Endometrium (tissue), 2 donors: Measurements from ENCODE around the gene MEOX2.

Source experiments
- FAIRE-seq: peaks from 2 replicates; lab custom pipeline; 2012; peaks lifted over from hg19 to GRCh38; lab: Jason Lieb, UNC
- donor health status: control.
- donor health status: control.

The MEOX2 gene

GRCh38 chr7:15681186-15681585 lies 5.3 kb downstream of the MEOX2 start:
- no peak for FAIRE-seq

GRCh38 chr7:15680446-15680845 lies 6.0 kb downstream of the MEOX2 start:
- FAIRE-seq = no peak

GRCh38 chr7:15679306-15679705 lies 7.2 kb downstream of the MEOX2 start:
- FAIRE-seq = no peak

- FAIRE-seq = no peak
Observed at GRCh38 chr7:15678653-15679052, 7.8 kb downstream of the MEOX2 start.

- no peak for FAIRE-seq
Observed at GRCh38 chr7:15675379-15675778, 11.1 kb downstream of the MEOX2 start.

- FAIRE-seq = no peak
Observed at GRCh38 chr7:15674586-15674985, 11.9 kb downstream of the MEOX2 start.

- peak; percentile 54 for FAIRE-seq
Observed at GRCh38 chr7:15669443-15670090, 16.9 kb downstream of the MEOX2 start.

GRCh38 chr7:15667991-15668390 lies 18.5 kb downstream of the MEOX2 start:
- no peak for FAIRE-seq

GRCh38 chr7:15662451-15662850 lies 24.0 kb downstream of the MEOX2 start:
- FAIRE-seq = no peak

- FAIRE-seq = no peak
Observed at GRCh38 chr7:15658247-15658646, 28.2 kb downstream of the MEOX2 start.

- no peak for FAIRE-seq
Observed at GRCh38 chr7:15652776-15653290, 33.6 kb downstream of the MEOX2 start.

GRCh38 chr7:15651693-15652092 lies 34.8 kb downstream of the MEOX2 start:
- no peak for FAIRE-seq

- no peak for FAIRE-seq
Observed at GRCh38 chr7:15650787-15651186, 35.7 kb downstream of the MEOX2 start.

GRCh38 chr7:15648461-15648961 lies 38.0 kb downstream of the MEOX2 start:
- FAIRE-seq = no peak

- no peak for FAIRE-seq
Observed at GRCh38 chr7:15647309-15647708, 39.2 kb downstream of the MEOX2 start.

- no peak for FAIRE-seq
Observed at GRCh38 chr7:15643000-15643705, 43.3 kb downstream of the MEOX2 start.

- no peak for FAIRE-seq
Observed at GRCh38 chr7:15628876-15629275, 57.6 kb downstream of the MEOX2 start.

GRCh38 chr7:15626041-15626440 lies 60.4 kb downstream of the MEOX2 start:
- no peak for FAIRE-seq

- no peak for FAIRE-seq
Observed at GRCh38 chr7:15625466-15625865, 61.0 kb downstream of the MEOX2 start.

- FAIRE-seq = no peak
Observed at GRCh38 chr7:15621468-15621867, 65.0 kb downstream of the MEOX2 start.

- peak; percentile 97 for FAIRE-seq
Observed at GRCh38 chr7:15620491-15621185, 65.8 kb downstream of the MEOX2 start.

- no peak for FAIRE-seq
Observed at GRCh38 chr7:15618275-15618674, 68.2 kb downstream of the MEOX2 start.

- no peak for FAIRE-seq
Observed at GRCh38 chr7:15612205-15612604, 74.3 kb downstream of the MEOX2 start.
